CD14-positive monocyte (primary cell): ENCODE measurements around the gene P3H3. TPM values are rescaled to one million over a fixed set of nuclear protein-coding genes. Genes with fewer than 3 reads are reported as not detected.

Experiments
- DNase-seq, 3 donors: peaks; one replicate each; pipeline ENCODE4 v3.0.0-alpha.2; 2011 to 2022
- H2AFZ ChIP-seq: 2 replicates; pipeline ENCODE4 v1.6.0; 2012; ENCODE audit warnings: mild to moderate bottlenecking, low read depth, low read length, inconsistent platforms; ENCODE audit not compliant: insufficient read depth, poor library complexity, severe bottlenecking
- H3K27ac ChIP-seq, 2 donors: 1 replicate in 1 of 2; 2 replicates in 1 of 2; pipeline ENCODE4 v1.5.1; 2012 to 2013; ENCODE audit warnings: low read length in 2 of 2, control low read depth in 1 of 2, inconsistent platforms in 1 of 2, low read depth in 1 of 2, mild to moderate bottlenecking in 1 of 2
- H3K27me3 ChIP-seq, 2 donors: one replicate each; pipeline versions ENCODE4 v1.6.0 to v1.6.1; 2011 to 2013; ENCODE audit warnings: low read length in 2 of 2; ENCODE audit not compliant: control insufficient read depth in 2 of 2, insufficient read depth in 2 of 2
- H3K36me3 ChIP-seq, 2 donors: replicated peaks in 1 of 2; 1 replicate in 1 of 2; 2 replicates in 1 of 2; pipeline versions ENCODE4 v1.5.1 to v1.6.1; 2012 to 2013; ENCODE audit warnings: low read length in 2 of 2, control low read depth in 1 of 2, inconsistent platforms in 1 of 2, mild to moderate bottlenecking in 1 of 2; ENCODE audit not compliant: insufficient read depth in 2 of 2, control insufficient read depth in 1 of 2
- H3K4me1 ChIP-seq, 2 donors: 1 replicate in 1 of 2; 2 replicates in 1 of 2; pipeline versions ENCODE4 v1.5.1 to v1.6.1; 2012 to 2013; ENCODE audit warnings: low read length in 2 of 2, control low read depth in 1 of 2, inconsistent platforms in 1 of 2, mild to moderate bottlenecking in 1 of 2, moderate library complexity in 1 of 2; ENCODE audit not compliant: insufficient read depth in 2 of 2, control insufficient read depth in 1 of 2
- H3K4me2 ChIP-seq: replicated peaks from 2 replicates; pipeline ENCODE3; 2012; ENCODE audit warnings: low read length, moderate library complexity, mild to moderate bottlenecking; ENCODE audit not compliant: poor library complexity, severe bottlenecking; ENCODE audit errors: extremely low read depth
- H3K4me3 ChIP-seq, 3 experiments: fragments of 200-600 bp in 1 of 3; sonication (generic) in 1 of 3; replicated peaks in 1 of 3; 1 replicate in 2 of 3; 2 replicates in 1 of 3; pipeline ENCODE4 v1.5.1; 2011 to 2013; ENCODE audit warnings: low read length in 3 of 3, mild to moderate bottlenecking in 3 of 3, control low read depth in 2 of 3, low read depth in 2 of 3, inconsistent platforms in 1 of 3, moderate library complexity in 1 of 3
- H3K79me2 ChIP-seq: 2 replicates; pipeline ENCODE4 v1.6.0; 2012; ENCODE audit warnings: mild to moderate bottlenecking, control low read depth, inconsistent platforms, low read length, moderate library complexity; ENCODE audit not compliant: insufficient read depth
- H3K9ac ChIP-seq: 2 replicates; pipeline ENCODE4 v1.6.0; 2017; ENCODE audit warnings: low read length, mild to moderate bottlenecking; ENCODE audit not compliant: insufficient read depth, poor library complexity, severe bottlenecking
- H3K9me3 ChIP-seq, 2 donors: replicated peaks in 1 of 2; 1 replicate in 1 of 2; 2 replicates in 1 of 2; pipeline versions ENCODE4 v1.5.1 to v1.6.1; 2012 to 2013; ENCODE audit warnings: low read length in 2 of 2, control low read depth in 1 of 2; ENCODE audit not compliant: control insufficient read depth in 1 of 2, insufficient read depth in 1 of 2
- H4K20me1 ChIP-seq: 2 replicates; pipeline ENCODE4 v1.6.0; 2012; ENCODE audit warnings: mild to moderate bottlenecking, low read length, control low read depth, moderate library complexity; ENCODE audit not compliant: insufficient read depth
- H3K27ac Mint-ChIP-seq, 7 donors: one replicate each; pipeline ENCODE4 v1.8.0; 2020; ENCODE audit warnings: mild to moderate bottlenecking in 7 of 7, mixed read lengths in 7 of 7, moderate library complexity in 6 of 7, inconsistent platforms in 2 of 7
- H3K27me3 Mint-ChIP-seq, 3 donors: one replicate each; pipeline ENCODE4 v1.8.0; 2021 to 2022; ENCODE audit warnings: low read depth in 3 of 3, mild to moderate bottlenecking in 3 of 3, mixed read lengths in 3 of 3, moderate library complexity in 3 of 3, inconsistent platforms in 1 of 3
- H3K36me3 Mint-ChIP-seq, 2 donors: one replicate each; pipeline ENCODE4 v1.8.0; 2020; ENCODE audit warnings: mixed read lengths in 2 of 2, inconsistent platforms in 1 of 2, mild to moderate bottlenecking in 1 of 2
- H3K4me1 Mint-ChIP-seq: one replicate; pipeline ENCODE4 v1.8.0; 2020; ENCODE audit warnings: mild to moderate bottlenecking, mixed read lengths
- H3K4me3 Mint-ChIP-seq, 2 donors: one replicate each; pipeline ENCODE4 v1.8.0; 2020; ENCODE audit warnings: mild to moderate bottlenecking in 2 of 2, mixed read lengths in 2 of 2, moderate library complexity in 1 of 2
- H3K9me3 Mint-ChIP-seq, 7 donors: one replicate each; pipeline ENCODE4 v1.8.0; 2020 to 2022; ENCODE audit warnings: mixed read lengths in 7 of 7, mild to moderate bottlenecking in 6 of 7, moderate library complexity in 6 of 7, inconsistent platforms in 2 of 7
- WGBS: methylation state at CpG from one replicate; pipeline ENCODE4 v1.1.5; 2013; ENCODE audit warnings: missing lambda C conversion rate; ENCODE audit not compliant: insufficient coverage; 5-methylcytosine and 5-hydroxymethylcytosine counted together
- intact Hi-C, 2 donors: fragments of 100-400 bp; cut with micrococcal nuclease; formaldehyde crosslinking; loops; one replicate each; pipeline versions ENCODE4 v1.15.0 to v1.15.1; 2023
- polyA plus RNA-seq, 3 donors: library from polyadenylated mRNA; depleted of rRNA in 1 of 3; unstranded in 2 of 3; stranded (reverse) in 1 of 3; fragments of 300-500 nt in 2 of 3; fragments of >200 nt in 1 of 3; fragmentation: Illumina TruSeq in 2 of 3; gene quantifications; 1 replicate in 2 of 3; 2 replicates in 1 of 3; pipeline ENCODE4 v1.2.3, GENCODE V29; 2012 to 2021
- TF ChIP-seq, protein P1 (sequence below): fragments of 200-600 bp; IDR thresholded peaks from one replicate; pipeline ENCODE4 v1.8.0; 2022; ENCODE audit warnings: antibody characterized with exemption, mild to moderate bottlenecking

P3H3 gene
- polyA plus RNA-seq, 3 donors: 0.56 TPM; not detected in 2

DNA sequence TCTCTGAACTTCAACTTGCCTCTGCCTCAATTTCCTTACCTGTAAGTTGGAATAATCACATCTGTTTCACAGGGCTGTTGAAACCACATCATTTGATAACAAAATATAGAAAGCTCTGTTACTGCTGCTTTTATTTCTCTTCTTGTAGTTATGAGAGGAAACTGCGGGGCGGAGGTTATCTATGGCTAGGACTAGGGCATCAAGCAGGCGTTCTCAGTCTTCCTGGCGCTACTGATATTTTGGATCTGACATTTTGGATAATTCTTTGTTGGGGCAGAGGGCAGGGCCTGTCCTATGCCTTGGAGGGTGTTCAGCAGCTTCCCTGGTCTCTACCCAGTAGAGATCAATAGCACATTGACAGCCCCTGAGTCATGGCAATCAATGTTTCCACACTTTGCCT is 3.9 kb downstream of the P3H3 start:
- intact Hi-C loops: no loop called here
- H3K27ac Mint-ChIP-seq: no peak overlapping the region
- peaks cover 18 to 27% of the 10 kb centered on the region in 2 donors for H3K4me1 ChIP-seq
- H3K79me2 ChIP-seq: no peaks in the 10 kb centered on the region
- H3K9me3 Mint-ChIP-seq: peaks cover 0 to 12% (median 8%) of the 10 kb centered on the region in 7 donors
- no peak overlapping the region for H2AFZ ChIP-seq
- TF ChIP-seq, protein P1, sequence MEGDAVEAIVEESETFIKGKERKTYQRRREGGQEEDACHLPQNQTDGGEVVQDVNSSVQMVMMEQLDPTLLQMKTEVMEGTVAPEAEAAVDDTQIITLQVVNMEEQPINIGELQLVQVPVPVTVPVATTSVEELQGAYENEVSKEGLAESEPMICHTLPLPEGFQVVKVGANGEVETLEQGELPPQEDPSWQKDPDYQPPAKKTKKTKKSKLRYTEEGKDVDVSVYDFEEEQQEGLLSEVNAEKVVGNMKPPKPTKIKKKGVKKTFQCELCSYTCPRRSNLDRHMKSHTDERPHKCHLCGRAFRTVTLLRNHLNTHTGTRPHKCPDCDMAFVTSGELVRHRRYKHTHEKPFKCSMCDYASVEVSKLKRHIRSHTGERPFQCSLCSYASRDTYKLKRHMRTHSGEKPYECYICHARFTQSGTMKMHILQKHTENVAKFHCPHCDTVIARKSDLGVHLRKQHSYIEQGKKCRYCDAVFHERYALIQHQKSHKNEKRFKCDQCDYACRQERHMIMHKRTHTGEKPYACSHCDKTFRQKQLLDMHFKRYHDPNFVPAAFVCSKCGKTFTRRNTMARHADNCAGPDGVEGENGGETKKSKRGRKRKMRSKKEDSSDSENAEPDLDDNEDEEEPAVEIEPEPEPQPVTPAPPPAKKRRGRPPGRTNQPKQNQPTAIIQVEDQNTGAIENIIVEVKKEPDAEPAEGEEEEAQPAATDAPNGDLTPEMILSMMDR: no peak
- no peaks in the 10 kb centered on the region for H3K36me3 ChIP-seq
- H3K4me1 Mint-ChIP-seq: peaks cover 17% of the 10 kb centered on the region
- H3K36me3 Mint-ChIP-seq: peaks cover 0 to 11% of the 10 kb centered on the region in 2 donors
- H3K27me3 ChIP-seq: peaks cover 12 to 36% of the 10 kb centered on the region in 2 donors
- no peak overlapping the region for H3K9ac ChIP-seq
- no peak overlapping the region for H3K4me2 ChIP-seq
- DNase-seq: no peak
- H3K4me3 Mint-ChIP-seq: no peak overlapping the region
- peaks cover 0 to 6% of the 10 kb centered on the region in 2 donors for H3K9me3 ChIP-seq
- H3K4me3 ChIP-seq: no peak overlapping the region
- H3K27ac ChIP-seq: no peak overlapping the region
- peaks cover 5% of the 10 kb centered on the region for H4K20me1 ChIP-seq
- 100% methylated on average over 4 of the region's 4 CpGs for WGBS
- H3K27me3 Mint-ChIP-seq: peaks cover 38 to 44% (median 40%) of the 10 kb centered on the region in 3 donors

DNA sequence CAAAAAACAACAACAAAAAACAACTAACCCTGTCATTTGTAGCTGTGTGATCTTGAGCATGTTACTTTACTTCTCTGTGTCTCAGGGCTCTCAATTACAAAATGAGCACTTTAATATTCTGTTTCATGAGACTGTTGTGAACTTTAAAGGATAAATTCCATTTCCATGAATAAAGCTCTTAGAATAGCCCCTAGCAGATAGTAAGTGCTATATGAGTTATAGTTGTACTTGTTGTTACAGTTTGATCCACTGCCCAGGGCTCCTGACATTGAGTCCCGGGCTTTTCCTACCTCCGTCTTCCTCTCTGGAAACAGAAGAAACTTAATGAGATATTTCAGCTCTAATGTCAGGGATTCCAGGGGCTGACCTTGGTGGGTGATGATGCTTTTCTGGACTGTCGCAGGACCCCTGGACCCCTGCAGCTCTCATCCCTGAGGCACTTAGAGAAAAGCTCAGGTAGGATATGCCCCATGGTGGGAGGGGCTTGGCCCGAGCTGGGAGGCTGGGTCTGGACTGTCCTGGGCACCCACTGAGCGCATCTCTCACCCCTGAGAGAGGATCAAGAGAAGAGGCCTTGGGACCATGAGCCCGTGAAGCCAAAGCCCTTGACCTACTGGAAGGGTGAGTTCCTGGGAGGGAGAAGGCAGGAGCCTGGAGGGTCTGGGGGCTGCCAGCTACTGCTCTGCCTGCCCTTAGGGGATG is 5.1 kb downstream of the P3H3 start:
- Histone ChIP-seq H3K36me3 (no peaks in the 10 kb centered on the region), H3K4me2 (no peak overlapping the region), H3K9ac (no peak overlapping the region), H2AFZ (no peak overlapping the region), H3K9me3 (peaks cover 0 to 6% of the 10 kb centered on the region in 2 donors), H3K79me2 (no peaks in the 10 kb centered on the region), H3K27me3 (peaks cover 10 to 25% of the 10 kb centered on the region in 2 donors), H4K20me1 (no peaks in the 10 kb centered on the region), H3K4me3 (no peak overlapping the region), H3K4me1 (peaks cover 11 to 17% of the 10 kb centered on the region in 2 donors), H3K27ac (no peak overlapping the region)
- H3K27me3 Mint-ChIP-seq: peaks cover 28 to 33% (median 30%) of the 10 kb centered on the region in 3 donors
- peaks cover 9% of the 10 kb centered on the region for H3K4me1 Mint-ChIP-seq
- no peak overlapping the region for H3K27ac Mint-ChIP-seq
- H3K36me3 Mint-ChIP-seq: peaks cover 0 to 4% of the 10 kb centered on the region in 2 donors
- TF ChIP-seq, protein P1: no peak
- no peak overlapping the region for H3K4me3 Mint-ChIP-seq
- peaks cover 0 to 7% (median 5%) of the 10 kb centered on the region in 7 donors for H3K9me3 Mint-ChIP-seq
- DNase-seq: no peak
- intact Hi-C loops: no loop called here
- WGBS: 88% methylated on average over 6 of the region's 6 CpGs
